ENCODE measurements around the gene TPP1.

- TF ChIP-seq, protein P1, sequence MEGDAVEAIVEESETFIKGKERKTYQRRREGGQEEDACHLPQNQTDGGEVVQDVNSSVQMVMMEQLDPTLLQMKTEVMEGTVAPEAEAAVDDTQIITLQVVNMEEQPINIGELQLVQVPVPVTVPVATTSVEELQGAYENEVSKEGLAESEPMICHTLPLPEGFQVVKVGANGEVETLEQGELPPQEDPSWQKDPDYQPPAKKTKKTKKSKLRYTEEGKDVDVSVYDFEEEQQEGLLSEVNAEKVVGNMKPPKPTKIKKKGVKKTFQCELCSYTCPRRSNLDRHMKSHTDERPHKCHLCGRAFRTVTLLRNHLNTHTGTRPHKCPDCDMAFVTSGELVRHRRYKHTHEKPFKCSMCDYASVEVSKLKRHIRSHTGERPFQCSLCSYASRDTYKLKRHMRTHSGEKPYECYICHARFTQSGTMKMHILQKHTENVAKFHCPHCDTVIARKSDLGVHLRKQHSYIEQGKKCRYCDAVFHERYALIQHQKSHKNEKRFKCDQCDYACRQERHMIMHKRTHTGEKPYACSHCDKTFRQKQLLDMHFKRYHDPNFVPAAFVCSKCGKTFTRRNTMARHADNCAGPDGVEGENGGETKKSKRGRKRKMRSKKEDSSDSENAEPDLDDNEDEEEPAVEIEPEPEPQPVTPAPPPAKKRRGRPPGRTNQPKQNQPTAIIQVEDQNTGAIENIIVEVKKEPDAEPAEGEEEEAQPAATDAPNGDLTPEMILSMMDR (IDR thresholded peaks at IDR 0.05): no peak
- no peak for TF ChIP-seq POLR2A (IDR thresholded peaks at IDR 0.05)
These were observed 36.8 kb upstream of the TPP1 start, which contains the start of gene DCHS1 for GRCh38 chr11:6655790-6656583.
